SU-DHL-6 (cell line): Measurements from ENCODE around the gene ARHGEF17.

Experiments
- EZH2phosphoT487 ChIP-seq: fragments of 200-600 bp; sonication (generic), shearing (Covaris generic); conservative IDR thresholded peaks from 2 replicates; pipeline ENCODE4 v1.6.1; 2018; ENCODE audit warnings: mild to moderate bottlenecking, antibody characterized with exemption, low read length, moderate library complexity, mixed read lengths
- TF ChIP-seq, protein P1 (sequence below): fragments of 200-600 bp; sonication (generic); IDR thresholded peaks from one replicate; pipeline ENCODE4 v1.5.1; 2017; ENCODE audit warnings: antibody characterized with exemption, mild to moderate bottlenecking, low read length, moderate library complexity; ENCODE audit not compliant: insufficient read depth, poor library complexity, severe bottlenecking

DNA sequence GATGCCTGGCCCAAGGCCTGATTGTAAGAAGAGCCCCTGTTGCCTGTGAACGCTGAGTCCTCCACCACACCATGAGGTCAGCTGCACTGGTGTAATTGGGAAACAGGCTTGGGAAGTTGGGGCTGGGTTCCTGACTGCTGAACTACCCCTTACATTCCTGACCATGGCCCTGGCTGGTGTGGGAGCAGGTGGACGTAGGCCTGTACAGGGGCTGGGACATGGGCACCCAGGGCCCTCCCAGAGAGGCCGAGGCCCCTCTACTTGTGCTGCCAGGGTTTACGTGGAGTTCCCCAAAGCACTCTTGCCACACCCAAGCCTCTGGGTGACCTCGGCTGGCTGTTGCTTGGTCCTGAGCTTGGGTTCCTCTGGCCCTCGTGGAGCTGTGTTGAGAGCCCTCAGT lies 73.5 kb downstream of the ARHGEF17 start:
- TF ChIP-seq, protein P1, sequence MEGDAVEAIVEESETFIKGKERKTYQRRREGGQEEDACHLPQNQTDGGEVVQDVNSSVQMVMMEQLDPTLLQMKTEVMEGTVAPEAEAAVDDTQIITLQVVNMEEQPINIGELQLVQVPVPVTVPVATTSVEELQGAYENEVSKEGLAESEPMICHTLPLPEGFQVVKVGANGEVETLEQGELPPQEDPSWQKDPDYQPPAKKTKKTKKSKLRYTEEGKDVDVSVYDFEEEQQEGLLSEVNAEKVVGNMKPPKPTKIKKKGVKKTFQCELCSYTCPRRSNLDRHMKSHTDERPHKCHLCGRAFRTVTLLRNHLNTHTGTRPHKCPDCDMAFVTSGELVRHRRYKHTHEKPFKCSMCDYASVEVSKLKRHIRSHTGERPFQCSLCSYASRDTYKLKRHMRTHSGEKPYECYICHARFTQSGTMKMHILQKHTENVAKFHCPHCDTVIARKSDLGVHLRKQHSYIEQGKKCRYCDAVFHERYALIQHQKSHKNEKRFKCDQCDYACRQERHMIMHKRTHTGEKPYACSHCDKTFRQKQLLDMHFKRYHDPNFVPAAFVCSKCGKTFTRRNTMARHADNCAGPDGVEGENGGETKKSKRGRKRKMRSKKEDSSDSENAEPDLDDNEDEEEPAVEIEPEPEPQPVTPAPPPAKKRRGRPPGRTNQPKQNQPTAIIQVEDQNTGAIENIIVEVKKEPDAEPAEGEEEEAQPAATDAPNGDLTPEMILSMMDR = no peak
- no peak for TF ChIP-seq EZH2phosphoT487
